ENCODE data around the gene ZNF324B. TPM values are rescaled to one million over a fixed set of nuclear protein-coding genes. Genes with fewer than 3 reads are reported as not detected.
A peak's percentile ranks its signal among the peaks of the same experiment; 100 is the strongest.
"Not testable (repeated sequence)": the region's sequence is repeated elsewhere in the genome, so short reads cannot be mapped to it uniquely, and the experiment has no call there.

Gene ZNF324B
- total RNA-seq, 3 donors from 2014 or later = 10.7 to 13.3 (median 11.3) TPM

DNA sequence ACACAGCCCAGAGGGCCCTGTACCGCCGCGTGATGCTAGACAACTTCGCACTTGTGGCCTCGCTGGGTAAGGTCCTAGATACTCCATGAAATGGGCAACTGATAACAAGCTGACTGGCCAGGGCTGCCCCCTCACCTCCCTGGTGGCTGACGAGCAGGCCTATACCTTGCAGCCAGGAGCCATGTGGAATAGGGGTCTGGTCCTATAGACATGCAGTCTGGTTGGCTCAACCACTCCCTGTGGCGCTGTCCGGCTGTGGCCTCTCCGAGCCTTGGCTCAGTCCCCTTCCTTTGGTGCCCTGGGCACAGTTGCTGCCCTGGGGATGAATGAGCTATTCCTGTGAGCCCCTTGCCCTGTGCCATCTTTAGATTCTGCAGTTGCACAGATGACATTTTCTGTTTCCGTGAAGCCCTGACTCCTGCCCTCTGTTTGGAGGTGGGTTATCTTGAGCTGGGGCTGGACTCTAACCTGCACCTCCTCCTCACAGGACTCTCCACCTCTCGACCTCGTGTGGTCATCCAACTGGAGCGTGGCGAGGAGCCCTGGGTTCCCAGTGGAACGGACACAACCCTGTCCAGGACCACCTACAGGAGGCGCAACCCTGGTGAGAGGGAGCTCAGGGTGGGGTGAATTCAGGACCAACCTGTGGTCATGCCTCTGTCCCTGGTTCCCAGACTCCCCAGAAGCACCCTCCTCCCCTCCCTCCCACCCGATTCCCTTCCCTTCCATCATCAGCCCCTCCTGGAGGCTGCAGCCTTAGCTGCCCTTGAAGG is 18.0 kb downstream of the ZNF324B start:
- Mint-ChIP-seq H3K36me3 (ENCODE audit: insufficient read depth) (peaks cover 9% of the 10 kb centered on the region), H3K4me1 (ENCODE audit: low read depth) (peaks cover 17% of the 10 kb centered on the region), H3K9me3 (no peaks in the 10 kb centered on the region), H3K27me3 (ENCODE audit: low read depth) (no peaks in the 10 kb centered on the region), H3K4me3 (peak overlapping the region; percentile 33)
- ATAC-seq (no peak), DNase-seq (no peak)

DNA sequence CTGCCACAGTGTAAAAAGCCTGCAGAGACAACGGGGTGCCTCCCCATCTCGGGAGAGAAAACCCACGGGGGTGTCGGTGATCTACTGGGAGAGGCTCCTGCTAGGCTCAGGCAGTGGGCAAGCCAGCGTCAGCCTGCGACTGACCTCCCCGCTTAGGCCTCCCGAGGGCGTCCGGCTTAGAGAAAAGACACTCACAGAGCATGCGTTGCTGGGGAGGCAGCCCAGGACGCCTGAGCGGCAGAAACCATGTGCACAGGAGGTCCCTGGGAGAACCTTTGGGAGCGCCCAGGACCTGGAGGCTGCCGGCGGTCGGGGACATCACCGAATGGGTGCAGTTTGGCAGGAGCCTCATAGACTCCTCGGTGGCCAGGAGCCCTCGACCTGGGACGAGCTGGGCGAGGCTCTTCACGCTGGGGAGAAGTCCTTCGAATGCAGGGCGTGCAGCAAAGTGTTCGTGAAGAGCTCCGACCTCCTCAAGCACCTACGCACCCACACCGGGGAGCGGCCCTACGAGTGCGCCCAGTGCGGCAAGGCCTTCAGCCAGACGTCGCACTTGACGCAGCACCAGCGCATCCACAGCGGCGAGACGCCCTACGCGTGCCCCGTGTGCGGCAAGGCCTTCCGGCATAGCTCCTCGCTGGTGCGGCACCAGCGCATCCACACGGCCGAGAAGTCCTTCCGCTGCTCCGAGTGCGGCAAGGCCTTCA is 19.6 kb downstream of the ZNF324B start:
- not testable (repeated sequence) for ATAC-seq; DNase-seq; H3K4me3 Mint-ChIP-seq; H3K9me3 Mint-ChIP-seq; H3K27me3 Mint-ChIP-seq (ENCODE audit: low read depth); H3K36me3 Mint-ChIP-seq (ENCODE audit: insufficient read depth)
- peaks cover 27% of the 10 kb centered on the region for H3K4me1 Mint-ChIP-seq (ENCODE audit: low read depth)

GRCh38 chr19:58471736-58472135 is 20.3 kb downstream of the ZNF324B start:
- H3K9me3 Mint-ChIP-seq = no peaks in the 10 kb centered on the region
- H3K36me3 Mint-ChIP-seq (ENCODE audit: insufficient read depth) = peaks cover 9% of the 10 kb centered on the region
- DNase-seq (no peak), ATAC-seq (no peak)
- peaks cover 31% of the 10 kb centered on the region for H3K4me1 Mint-ChIP-seq (ENCODE audit: low read depth)
- no peak overlapping the region for H3K4me3 Mint-ChIP-seq
- H3K27me3 Mint-ChIP-seq (ENCODE audit: low read depth) = no peaks in the 10 kb centered on the region

DNA sequence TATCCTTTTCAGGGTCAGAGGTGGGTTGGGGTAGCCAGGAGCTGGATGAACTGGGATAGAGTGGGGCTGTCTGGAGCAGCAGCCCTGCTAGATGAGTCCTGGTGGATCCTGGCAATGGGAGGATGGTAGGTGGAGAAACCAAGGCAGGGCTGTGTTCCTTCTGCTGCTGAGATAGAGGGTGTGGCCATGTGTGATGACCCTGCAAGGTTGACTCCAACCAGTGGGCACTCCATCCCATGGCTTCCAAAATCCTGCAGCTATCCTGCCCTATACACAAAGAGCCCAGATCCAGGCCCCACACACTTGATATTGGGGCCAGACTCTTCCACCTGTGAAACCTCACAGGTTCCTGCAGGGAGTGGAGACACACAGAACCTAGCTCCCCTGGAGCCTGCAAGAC is 22.4 kb downstream of the ZNF324B start:
- Mint-ChIP-seq H3K4me3 (peak overlapping the region; percentile 90), H3K36me3 (ENCODE audit: insufficient read depth) (peaks cover 9% of the 10 kb centered on the region), H3K4me1 (ENCODE audit: low read depth) (peaks cover 22% of the 10 kb centered on the region), H3K27me3 (ENCODE audit: low read depth) (no peaks in the 10 kb centered on the region), H3K9me3 (no peaks in the 10 kb centered on the region)
- ATAC-seq = no peak
- DNase-seq = no peak

- H3K9me3 Mint-ChIP-seq = no peaks in the 10 kb centered on the region
- ATAC-seq (no peak), DNase-seq (no peak)
- peaks cover 9% of the 10 kb centered on the region for H3K36me3 Mint-ChIP-seq (ENCODE audit: insufficient read depth)
- H3K27me3 Mint-ChIP-seq (ENCODE audit: low read depth) = no peaks in the 10 kb centered on the region
- peak overlapping the region; percentile 90 for H3K4me3 Mint-ChIP-seq
- peaks cover 19% of the 10 kb centered on the region for H3K4me1 Mint-ChIP-seq (ENCODE audit: low read depth)
These were observed 23.0 kb downstream of the ZNF324B start for GRCh38 chr19:58474291-58474996.

GRCh38 chr19:58474997-58475713 is 23.7 kb downstream of the ZNF324B start:
- peaks cover 19% of the 10 kb centered on the region for H3K4me1 Mint-ChIP-seq (ENCODE audit: low read depth)
- H3K4me3 Mint-ChIP-seq = peak overlapping the region; percentile 90
- no peak for DNase-seq
- H3K36me3 Mint-ChIP-seq (ENCODE audit: insufficient read depth) = peaks cover 9% of the 10 kb centered on the region
- ATAC-seq = peak in 1 of 2 donors; percentile 1
- no peaks in the 10 kb centered on the region for H3K27me3 Mint-ChIP-seq (ENCODE audit: low read depth)
- no peaks in the 10 kb centered on the region for H3K9me3 Mint-ChIP-seq

DNA sequence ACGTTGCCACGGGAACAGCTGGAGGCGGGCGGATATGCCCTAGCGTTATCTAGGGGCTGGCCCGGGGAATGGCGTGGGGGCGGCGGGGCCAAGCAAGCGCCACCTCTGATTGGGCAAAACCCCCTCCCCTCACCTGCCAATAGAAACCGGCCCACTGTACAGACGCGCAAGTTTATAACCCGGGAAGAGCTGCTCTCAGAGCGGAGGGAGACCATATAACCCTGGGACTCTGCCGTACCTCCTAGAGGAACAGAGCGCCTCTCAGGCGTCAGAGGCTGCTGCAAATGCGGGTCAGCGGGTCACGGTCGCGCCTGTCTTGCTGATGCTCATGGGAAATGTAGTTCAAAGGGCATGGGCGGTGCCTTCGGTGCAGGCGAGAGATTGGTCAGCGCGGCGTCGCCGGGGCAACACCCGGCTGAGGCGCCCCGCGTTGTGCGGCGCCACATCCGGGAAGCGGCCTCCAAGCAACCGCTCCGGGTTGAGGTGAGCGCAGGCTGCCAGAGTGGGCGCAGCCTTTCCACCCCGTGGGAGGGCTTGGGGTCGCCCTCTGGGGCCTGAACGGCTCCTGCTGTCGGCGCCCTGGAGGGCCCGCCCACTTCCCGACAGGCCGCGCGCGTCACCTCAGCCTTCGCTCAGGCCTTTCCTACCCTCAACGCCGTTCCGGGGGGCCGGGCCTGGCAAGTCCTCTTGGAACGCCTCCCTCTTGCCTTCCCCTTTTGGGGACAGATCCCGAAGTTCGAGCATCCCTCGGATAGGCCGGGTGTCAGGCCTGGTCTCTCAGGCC is 24.5 kb downstream of the ZNF324B start, which contains the start of gene ZNF446:
TSS of gene ZNF446 (plus strand) at position 639 of the 784 bp plus-strand sequence. CDS start 867 bp downstream, outside the sequence.
- peak; percentile 93 to 94 for ATAC-seq
- H3K4me3 Mint-ChIP-seq = peak within 1 kb of the TSS; percentile 90
- H3K9me3 Mint-ChIP-seq = no peaks in the 10 kb centered on the region
- H3K27me3 Mint-ChIP-seq (ENCODE audit: low read depth) = no peaks in the 10 kb centered on the region
- peaks cover 6% of the 10 kb centered on the region for H3K36me3 Mint-ChIP-seq (ENCODE audit: insufficient read depth)
- DNase-seq = peak; percentile 91
- H3K4me1 Mint-ChIP-seq (ENCODE audit: low read depth) = peaks cover 19% of the 10 kb centered on the region

DNA sequence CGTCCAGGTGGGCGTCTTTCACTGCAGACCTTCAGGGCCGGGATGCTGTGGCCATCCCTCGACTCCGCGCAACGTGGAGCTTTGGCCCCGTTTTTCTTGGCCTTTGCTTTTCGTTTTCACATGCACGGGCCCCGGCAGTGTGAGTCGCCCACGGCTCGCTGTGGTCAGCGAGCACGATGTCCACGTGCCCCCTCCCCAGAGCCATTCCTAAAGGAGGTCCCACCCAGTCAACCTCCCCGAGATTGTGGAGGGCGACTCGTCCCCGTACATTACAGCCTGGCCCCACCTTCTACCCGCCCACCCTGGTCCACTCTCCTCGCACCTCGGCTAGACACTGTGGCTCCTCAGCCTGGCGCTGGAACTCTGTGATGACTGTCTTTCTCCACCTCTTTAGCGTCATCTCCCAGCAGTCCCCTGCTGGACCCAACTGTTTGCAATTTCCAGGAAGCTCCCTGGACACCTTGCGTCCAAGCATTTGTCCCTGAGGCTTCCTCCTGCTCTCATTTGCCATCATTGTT is 25.1 kb downstream of the ZNF324B start:
- Mint-ChIP-seq H3K36me3 (ENCODE audit: insufficient read depth) (peaks cover 6% of the 10 kb centered on the region), H3K4me3 (peak overlapping the region; percentile 90), H3K4me1 (ENCODE audit: low read depth) (peaks cover 19% of the 10 kb centered on the region), H3K9me3 (no peaks in the 10 kb centered on the region), H3K27me3 (ENCODE audit: low read depth) (no peaks in the 10 kb centered on the region)
- no peak for DNase-seq
- no peak for ATAC-seq

DNA sequence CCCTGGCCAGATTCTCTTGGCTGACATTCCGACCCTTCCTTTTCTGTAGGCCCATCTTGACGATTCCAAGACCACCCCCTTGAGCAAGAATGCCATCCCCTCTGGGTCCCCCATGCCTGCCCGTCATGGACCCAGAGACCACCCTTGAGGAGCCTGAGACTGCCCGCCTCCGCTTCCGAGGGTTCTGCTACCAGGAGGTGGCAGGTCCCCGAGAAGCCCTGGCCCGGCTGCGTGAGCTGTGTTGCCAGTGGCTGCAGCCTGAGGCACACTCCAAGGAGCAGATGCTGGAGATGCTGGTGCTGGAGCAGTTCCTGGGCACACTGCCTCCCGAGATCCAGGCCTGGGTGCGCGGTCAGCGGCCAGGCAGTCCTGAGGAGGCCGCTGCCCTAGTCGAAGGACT is 25.7 kb downstream of the ZNF324B start:
- Mint-ChIP-seq H3K4me1 (ENCODE audit: low read depth) (peaks cover 19% of the 10 kb centered on the region), H3K9me3 (no peaks in the 10 kb centered on the region), H3K4me3 (peak overlapping the region; percentile 90), H3K36me3 (ENCODE audit: insufficient read depth) (peaks cover 6% of the 10 kb centered on the region), H3K27me3 (ENCODE audit: low read depth) (no peaks in the 10 kb centered on the region)
- ATAC-seq = no peak
- DNase-seq = no peak

- H3K36me3 Mint-ChIP-seq (ENCODE audit: insufficient read depth) = peaks cover 2% of the 10 kb centered on the region
- no peak for ATAC-seq
- no peaks in the 10 kb centered on the region for H3K9me3 Mint-ChIP-seq
- peaks cover 19% of the 10 kb centered on the region for H3K4me1 Mint-ChIP-seq (ENCODE audit: low read depth)
- no peak for DNase-seq
- no peaks in the 10 kb centered on the region for H3K27me3 Mint-ChIP-seq (ENCODE audit: low read depth)
- no peak overlapping the region for H3K4me3 Mint-ChIP-seq
These were observed 26.4 kb downstream of the ZNF324B start for GRCh38 chr19:58477871-58478270.

- Mint-ChIP-seq H3K27me3 (ENCODE audit: low read depth) (no peaks in the 10 kb centered on the region), H3K9me3 (no peaks in the 10 kb centered on the region), H3K4me3 (no peak overlapping the region), H3K4me1 (ENCODE audit: low read depth) (peaks cover 19% of the 10 kb centered on the region), H3K36me3 (ENCODE audit: insufficient read depth) (peaks cover 2% of the 10 kb centered on the region)
- ATAC-seq (no peak), DNase-seq (no peak)
These were observed 27.9 kb downstream of the ZNF324B start for GRCh38 chr19:58479303-58479702.

DNA sequence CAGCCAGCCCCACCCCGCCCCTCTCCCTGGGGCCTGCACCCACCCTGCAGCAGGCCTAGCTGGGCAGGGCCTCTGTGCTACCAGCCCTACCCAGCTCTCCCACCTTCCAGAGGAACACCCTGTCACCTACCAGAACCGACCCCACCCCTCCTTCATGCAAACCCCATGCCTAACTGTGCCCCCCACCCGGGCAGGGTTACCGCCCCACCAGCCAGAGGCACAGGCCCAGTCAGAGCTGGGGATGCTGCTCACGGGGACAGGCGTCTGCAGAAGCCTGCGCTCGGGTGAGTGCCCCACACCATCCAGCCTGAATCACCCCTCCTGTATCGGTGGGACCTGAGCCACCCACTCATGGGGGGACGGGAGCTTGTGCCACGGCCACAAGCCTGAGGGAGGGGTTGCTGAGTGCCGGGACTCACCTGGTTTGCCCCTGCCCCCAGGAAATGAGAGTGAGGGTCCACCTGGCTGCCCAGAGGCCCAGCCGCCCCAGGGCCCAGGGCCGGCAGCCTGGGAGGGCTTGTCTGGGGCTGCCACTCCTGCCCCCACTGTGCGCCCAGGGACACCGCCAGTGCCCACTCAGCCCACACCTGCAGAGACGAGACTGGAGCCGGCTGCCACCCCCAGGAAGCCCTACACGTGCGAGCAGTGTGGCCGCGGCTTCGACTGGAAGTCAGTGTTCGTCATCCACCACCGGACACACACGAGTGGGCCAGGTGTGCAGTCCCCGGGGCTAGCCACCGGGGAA is 28.5 kb downstream of the ZNF324B start:
- Mint-ChIP-seq H3K36me3 (ENCODE audit: insufficient read depth) (peaks cover 2% of the 10 kb centered on the region), H3K4me1 (ENCODE audit: low read depth) (peaks cover 16% of the 10 kb centered on the region), H3K27me3 (ENCODE audit: low read depth) (no peaks in the 10 kb centered on the region), H3K9me3 (no peaks in the 10 kb centered on the region), H3K4me3 (no peak overlapping the region)
- DNase-seq (no peak), ATAC-seq (no peak)

DNA sequence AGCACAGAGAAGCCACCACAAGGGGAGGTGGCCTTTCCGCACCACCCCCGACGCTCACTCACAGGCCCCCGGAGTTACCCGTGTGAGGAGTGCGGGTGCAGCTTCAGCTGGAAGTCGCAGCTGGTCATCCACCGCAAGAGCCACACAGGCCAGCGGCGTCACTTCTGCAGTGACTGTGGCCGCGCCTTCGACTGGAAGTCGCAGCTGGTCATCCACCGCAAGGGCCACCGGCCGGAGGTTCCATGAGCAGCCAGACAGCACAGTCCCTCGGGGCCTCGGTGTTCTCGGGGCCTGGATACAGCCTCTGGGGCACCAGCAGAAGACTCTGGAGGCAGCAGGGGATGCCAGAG is 29.0 kb downstream of the ZNF324B start:
- Mint-ChIP-seq H3K9me3 (no peaks in the 10 kb centered on the region), H3K36me3 (ENCODE audit: insufficient read depth) (peaks cover 2% of the 10 kb centered on the region), H3K4me1 (ENCODE audit: low read depth) (peaks cover 12% of the 10 kb centered on the region), H3K4me3 (no peak overlapping the region), H3K27me3 (ENCODE audit: low read depth) (no peaks in the 10 kb centered on the region)
- ATAC-seq (no peak), DNase-seq (no peak)
